Measurements from ENCODE around the gene ZMIZ1.

Gene ZMIZ1

DNA sequence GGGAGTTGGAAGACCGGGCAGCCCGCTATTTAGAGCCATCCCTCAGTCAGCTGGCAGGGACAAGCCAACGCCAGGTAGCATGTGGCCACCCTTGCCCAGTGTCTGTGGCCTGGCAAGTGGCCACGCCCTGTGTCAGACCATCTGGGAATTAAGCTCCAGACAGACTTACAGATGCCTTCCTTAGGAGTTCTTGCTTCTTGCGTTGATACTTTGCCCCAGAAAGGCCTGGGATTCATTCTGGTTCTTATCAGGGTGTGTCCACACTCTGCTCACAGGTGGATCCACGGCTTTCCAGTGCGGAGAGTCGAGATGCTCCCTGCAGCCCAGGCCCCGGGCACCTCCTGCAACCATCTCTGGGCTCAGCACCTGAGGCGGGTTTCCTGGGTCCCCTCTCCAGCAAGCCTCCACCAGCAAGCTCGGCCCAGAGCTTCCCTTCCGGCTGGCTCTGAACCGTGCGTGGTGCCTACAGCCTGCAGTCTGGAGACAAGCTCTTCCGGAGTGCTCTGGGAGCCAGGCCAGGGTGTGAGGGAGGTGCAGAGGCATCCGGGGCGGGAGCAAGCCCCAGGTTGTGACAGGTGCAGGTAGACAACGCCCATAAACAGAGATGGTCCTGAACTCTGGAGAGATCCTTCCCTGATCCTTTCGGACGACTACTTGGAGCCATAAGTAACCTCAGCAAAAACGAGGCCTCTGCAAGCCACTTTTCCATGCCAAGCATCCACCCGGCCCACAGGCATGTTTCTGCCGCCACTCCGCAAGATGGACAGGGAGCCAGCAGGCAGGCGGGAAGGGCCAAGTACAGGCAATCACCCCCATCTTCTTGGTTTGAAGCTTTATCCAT, 246.2 kb downstream of the ZMIZ1 start:
- no peak for DNase-seq

DNA sequence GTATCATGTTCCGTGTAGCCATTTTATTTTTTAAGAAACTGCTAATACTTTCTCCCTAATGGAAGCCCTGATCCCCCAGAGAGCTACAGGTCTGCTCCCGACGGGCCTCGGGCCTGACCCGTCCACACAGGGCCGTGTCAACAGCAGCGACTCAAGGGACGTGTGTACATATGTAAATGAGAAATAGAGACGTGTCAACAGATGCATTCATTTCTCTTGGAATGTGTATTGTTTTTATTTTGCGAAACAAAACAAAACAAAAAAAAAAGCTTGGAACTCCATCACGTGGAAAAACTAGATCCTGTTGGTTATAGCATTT, 246.8 kb downstream of the ZMIZ1 start:
- no peak for DNase-seq

DNA sequence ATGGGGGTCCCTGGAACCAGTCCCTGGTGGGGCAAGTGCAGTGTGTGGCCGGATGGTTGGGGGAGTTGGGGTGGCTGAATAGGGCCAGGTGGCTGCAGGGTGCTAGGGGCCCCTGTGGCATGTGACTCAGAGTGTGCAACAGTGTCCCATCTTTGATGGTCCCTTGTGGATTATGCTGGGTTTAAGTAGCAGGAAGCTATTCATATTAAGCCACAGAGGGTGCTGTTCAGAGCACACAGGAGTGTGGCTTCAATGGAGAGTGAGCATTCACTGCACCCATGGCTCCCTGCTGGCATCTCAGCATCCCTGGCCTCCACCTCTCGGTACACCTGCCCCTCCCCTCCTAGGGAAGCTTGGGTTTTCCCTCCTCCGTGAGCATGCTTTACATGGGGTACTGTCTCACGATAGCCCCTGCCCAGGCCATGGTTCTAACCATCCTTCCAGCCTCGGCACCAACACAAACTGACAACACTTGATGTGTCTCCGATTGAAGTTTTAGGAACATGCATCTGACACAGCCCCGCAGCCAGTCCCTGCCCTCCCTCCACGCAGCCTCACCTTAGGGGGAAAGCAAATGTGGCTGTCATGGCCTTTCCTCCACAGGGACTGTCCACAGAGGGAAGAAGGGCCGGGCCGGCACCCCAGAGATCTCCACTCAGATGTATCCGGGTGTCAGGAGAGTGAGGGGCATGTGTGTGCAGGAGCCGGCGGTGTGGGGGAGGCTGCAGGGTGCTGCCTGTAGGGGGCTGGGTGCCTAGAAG, 248.1 kb downstream of the ZMIZ1 start:
- DNase-seq = no peak

DNA sequence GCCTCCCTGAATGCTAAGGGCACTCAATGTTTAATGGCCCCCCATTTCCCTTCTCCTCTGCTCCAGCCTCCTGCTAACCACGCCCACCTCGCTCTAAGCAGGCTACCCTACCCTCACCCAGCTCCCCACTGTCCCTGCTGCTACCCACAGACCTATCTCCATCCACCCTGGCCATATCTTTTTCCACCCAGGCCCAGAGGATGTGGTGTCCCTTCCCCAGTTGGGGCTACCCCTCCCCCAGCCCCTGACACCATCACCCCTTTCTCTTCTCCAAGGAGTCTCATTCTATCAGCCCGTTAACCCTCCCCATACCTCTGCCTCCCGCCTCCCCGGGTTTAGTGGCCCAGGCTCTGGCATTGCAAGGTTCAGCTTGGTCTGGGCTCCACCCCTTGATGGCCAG, 249.6 kb downstream of the ZMIZ1 start:
- DNase-seq = no peak

DNA sequence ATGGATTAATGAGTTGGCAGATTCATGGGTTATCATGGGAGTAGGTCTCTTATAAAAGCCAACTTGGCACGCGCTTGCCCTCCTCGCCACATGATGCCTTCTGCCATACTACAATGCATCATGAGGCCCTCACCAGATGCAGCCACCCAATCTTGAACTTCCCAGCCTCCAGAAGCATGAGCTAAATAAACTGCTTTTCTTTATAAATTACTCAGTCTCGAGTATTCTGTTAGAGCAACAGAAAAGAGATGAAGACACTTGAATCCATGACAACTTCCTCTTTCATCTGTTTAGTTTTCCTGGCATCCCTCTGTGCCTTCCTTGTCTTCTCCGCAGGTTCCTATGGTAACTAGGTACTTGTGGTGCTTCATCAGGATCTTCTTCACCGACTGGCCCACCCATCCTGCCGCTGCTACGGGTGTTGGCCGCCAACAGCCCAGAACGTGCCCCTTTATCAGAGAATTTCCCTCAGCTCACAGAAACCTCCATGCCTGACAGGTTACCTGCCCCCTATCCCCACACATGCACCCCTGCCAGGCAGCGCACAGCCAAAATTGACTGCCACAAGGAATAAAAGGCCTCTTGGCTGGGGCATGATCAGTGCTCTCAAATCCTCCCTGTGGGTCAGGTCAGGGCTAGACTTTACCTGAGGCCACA, 250.5 kb downstream of the ZMIZ1 start:
- no peak for DNase-seq

DNA sequence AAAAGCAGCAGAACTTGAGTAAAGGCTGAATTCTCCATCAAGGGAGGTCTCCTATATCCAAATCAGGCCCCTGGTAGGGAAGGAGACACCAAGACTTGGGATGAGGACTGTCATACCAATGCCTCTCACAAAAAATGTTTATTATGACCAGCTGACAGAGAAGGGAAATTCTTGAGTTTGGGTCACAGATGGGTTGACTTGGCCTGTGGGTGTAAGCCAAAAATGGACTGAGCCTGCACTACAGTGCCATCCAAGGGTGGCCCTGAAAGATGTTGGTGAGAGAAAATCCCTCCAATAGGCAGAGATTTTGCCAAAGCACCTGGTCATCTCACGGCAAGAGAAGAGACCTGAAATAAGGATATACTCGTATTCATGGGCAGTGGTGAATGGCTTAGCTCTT, 251.6 kb downstream of the ZMIZ1 start:
- no peak for DNase-seq

DNA sequence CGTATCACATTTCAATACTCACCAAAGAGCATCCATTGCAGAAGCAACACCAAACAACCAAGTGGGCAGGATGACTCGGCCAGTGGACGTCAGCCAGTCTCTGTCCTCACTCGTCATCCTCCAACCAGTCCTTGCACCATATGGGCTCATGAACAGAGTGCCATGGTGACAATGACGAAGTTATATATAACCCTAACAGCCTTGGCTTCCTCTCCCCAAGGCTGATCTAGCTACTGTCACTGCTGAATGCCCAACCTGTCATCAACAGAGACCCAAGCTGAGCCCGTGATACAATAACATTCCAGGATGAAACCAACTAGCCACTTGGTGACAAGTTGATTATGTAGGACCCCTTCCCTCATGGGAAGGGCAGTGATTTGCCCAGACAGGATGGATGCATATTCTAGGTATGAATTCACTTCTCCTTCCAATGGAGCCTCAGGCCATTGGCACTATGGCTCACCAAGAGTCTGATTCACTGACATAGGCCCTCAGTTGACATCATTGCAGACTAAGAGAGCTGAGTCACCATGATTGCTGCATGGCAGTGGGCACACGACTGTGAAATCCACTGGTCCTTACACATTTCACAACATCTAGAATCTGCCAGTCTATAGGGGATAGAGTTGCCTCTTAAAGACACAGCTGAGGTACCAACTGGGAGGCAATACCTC, 252.2 kb downstream of the ZMIZ1 start:
- DNase-seq = no peak

DNA sequence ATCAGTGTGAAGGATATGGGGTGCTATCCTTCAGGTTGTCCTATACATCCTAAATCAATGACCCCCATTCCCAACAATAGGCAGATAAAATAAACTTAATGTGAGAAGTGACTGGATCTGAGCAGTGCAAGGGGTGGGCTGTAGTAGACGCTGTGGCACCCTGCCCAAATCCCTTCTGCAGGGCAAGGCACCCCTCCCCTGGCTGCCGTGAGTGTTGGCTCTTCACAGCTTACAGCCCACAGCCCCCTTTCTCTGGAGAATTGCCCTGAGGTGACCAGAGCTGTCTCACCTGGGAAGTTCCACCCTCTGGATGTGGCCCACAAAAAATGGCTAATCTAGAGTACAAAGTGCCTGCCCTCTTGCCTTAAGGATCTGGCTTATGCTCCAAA, 252.7 kb downstream of the ZMIZ1 start:
- DNase-seq = no peak

DNA sequence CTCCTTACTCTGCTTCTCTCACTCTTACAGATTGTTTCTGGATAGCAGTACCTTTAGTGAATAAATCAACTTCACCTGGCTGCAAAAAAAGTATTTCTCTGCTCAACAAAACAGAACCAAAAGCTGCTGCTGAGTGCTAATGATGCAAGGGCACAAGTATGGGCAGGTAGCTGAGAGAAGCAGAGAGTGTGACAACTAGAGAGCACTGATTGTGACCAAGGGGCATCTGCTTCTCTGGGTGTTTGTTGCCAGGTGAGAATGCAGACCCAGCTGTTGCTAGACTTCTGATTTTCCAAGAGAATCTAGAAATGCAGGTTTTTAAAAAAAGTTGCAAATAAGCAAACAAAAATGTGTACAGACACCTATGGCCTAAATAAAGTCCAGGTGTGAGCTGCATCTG, 253.2 kb downstream of the ZMIZ1 start:
- DNase-seq = no peak

DNA sequence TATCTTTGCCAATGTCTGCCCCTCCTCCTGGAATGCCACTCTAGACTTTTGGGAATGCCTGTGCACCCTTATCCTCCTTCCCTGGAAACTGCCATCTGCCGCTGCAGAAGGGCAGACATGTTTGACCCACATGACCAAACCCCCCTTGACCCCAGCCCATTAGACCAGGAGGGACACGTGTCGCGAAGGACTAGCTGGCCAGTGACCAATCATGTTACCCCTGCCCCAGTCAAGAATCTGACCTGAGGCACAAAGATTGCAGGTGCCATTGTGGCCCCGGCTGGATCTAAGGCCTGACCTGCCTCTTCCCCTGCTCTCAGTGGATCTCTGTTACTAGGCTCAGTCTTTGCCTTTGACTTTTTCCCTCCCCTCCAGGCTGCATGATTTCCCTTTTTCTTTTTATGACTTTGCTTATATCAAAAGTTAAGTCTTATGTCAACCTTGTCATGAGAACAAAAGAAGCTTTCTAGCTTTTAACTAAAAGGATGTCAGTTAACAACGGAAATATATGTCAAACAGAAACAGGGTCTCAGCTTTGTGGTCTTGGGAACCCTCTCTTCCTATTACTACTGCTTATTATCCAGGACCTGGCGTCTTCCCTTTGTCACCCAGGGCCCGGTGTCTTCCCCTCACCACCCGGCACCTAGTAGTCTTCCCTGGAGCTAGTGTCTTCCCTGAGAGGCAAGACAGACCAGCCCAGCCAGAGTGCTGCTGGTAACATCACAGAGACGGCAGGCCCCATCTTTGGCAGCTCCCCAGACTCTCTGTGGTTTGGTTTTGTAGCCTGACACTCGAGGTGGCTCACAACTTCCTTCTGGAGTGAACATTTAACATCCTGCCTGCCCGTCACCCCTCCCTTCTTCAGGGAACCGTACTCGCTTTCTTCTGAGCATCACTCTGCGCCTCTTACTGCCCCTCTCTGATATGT, 254.1 kb downstream of the ZMIZ1 start:
- DNase-seq = peak; percentile 92

DNA sequence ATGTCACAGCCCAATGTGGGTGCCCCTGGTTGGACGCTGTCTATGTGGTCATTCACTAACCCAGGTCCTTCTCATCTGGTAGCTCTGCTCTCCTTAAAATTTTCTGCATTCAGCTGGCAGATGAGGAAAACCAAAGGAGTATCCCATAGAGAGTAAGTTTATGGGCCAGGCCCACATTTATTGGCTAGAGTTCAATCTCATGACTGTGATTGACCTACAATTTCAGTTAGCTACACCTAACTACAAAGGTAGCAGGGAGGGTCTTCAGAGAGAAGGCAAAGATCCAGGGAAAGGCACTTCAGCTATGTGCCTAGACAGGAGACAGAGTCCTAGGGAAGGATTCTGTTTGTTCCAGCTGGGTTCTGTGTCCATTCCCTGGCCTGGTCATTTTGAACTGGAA, 254.8 kb downstream of the ZMIZ1 start:
- no peak for DNase-seq

DNA sequence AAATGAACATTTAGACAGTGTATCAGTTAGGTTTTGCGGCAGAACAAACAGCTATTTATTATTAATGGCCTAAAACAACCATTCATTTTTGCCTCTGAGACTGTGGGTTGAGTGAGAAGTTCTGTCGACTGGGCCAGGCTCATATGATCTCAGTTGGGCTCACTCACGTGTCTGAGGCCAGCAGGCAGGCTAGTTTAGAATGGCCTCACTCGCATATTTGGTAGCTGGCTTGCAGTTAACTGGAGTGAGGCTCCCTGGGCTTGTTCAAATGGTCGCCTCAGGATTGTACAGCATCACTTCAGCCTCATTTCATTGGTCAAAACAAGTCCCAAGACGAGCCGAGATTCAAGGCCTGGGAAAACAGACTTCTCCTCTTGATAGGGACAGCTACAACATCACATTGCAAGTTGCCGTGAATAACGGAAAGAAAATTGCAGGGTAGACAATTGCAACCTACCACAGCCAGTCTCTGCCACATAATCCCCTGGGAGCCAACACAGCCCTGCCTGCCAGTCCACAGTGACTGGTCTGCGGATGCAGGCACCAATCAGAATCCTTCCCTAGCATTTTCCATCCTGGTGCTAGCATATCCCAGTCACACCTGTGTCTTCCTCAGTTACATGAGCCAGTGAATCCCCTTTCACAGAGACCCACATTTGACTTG, 255.4 kb downstream of the ZMIZ1 start:
- DNase-seq = no peak

DNA sequence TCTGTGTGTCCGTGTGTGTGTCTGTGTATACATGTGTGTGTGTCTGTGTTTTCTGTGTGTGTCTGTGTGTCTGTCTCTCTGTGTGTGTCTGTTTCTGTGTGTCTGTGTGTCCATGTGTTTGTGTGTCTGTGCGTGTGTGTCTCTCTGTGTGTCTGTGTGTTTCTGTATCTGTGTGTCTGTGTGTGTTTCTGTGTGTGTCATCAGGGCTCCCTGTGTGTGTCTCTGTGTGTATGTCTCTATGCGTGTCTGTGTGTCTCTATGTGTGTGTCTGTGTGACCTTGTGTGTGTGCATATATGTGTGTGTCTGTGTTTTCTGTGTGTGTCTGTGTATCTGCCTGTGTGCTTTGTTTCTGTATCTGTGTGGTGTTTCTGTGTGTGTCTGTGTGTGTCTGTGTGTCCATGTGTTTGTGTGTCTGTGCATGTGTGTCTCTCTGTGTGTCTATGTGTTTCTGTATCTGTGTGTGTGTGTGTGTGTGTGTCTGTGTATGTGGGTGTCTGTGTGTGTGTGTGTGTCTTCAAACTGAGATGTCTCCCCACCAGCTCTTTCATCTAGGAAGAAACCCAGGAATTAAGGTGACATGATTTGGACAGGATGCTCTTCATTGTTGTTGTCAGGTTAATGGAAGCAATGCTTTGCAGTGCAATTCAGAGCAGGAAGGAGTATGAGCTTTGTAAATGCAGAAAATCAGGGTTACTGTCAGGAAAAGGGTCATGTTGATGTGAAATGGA, 257.8 kb downstream of the ZMIZ1 start:
- DNase-seq = no peak

DNA sequence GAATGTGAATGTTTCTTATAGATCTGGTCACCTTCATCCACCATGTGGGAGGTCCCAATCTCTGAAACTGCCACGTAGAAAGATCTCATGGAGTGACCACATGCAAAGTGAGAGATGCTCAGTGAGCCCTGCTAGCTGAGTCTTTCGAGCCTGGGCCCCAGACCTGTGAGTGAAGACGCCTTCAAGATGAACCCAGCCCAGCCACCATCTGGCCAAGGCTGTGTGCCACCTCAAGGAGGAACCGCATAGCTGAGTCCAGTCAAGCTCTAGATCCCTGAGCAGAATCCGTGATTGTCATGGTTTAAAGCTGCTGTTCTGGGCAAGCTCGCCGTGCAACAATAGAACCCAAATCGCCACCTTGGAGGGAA, 258.3 kb downstream of the ZMIZ1 start:
- no peak for DNase-seq

DNA sequence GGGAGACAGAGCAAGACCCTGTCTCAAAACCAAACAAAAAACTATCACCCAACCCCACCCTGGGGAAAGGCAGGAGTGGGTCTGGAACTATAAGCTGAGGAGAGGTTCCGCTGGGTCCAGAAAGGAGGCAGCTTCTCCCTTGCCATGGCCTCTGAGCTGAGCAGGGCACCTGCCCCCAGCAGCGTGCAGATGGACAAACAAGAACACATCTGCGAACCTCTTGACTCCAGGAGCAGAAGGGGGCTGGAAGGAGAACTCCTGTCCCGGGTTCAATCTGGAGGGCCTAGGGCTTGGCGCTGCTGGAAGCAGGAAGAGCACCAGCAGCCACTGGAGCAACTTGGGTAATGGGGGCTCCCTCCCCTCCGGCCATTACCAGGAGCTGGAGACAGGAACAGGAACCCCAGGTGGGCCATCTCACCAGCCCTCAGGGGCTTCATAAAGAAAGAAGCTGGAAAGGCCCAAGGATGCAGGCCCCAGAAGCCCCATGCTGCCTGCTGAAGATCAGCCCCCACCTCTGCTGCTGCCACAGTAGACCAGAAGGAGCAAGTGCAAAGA, 259.5 kb downstream of the ZMIZ1 start:
- DNase-seq = no peak

DNA sequence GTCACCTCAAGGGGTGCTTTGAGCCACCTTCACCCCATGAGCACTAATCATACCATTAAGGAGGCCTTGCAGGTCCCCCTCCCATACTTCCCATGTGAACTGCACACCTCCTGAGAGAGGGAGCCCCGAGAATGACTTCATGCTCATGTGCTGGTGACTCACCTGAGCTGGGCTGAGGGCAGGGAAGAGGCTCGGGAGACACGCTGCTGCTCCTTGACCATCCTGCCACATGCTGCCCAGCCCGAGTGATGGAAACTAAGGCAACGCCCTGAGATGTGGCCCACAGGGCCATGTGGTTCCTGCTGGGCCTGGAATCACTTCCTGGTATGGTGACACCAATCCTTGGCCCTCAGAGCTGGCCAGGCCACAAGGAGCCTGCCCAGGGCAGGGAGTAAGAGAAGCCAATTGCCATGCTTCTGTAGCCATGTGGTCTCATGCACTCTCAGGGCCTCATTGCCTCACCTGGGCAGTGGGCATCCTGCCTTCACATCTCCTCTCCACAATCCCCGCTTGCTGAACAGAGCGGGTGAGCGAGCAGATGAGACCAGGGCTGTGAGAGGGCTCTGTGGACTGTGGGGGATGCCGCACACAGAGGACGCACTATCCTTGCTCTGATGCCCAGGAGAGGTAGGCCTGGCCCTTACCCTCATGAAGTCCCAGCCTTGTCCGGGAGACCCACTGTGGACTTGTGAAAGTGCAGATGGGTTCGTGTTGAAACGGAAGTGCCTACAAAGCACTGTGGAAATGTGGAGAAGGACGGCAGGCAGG, 260.2 kb downstream of the ZMIZ1 start:
- DNase-seq = no peak

DNA sequence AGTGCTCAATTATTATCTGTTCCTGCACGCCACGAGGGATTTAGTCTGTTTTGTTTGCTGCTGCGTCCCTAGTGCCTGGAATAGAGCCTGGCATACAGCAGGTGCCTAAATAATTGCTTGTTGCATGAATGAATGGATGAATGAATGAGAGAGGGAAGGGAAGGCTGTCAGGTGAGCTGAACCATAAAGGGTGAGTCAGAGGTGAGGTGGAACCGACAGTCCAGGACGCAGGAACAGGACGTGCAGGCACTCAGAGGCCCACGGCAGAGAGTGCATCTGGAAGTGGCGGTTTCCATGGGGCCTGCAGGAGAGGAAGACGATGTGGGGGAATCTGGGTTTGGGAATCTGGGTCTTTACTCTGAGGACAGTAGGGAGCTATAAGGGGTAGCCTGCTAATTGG, 260.8 kb downstream of the ZMIZ1 start:
- no peak for DNase-seq

DNA sequence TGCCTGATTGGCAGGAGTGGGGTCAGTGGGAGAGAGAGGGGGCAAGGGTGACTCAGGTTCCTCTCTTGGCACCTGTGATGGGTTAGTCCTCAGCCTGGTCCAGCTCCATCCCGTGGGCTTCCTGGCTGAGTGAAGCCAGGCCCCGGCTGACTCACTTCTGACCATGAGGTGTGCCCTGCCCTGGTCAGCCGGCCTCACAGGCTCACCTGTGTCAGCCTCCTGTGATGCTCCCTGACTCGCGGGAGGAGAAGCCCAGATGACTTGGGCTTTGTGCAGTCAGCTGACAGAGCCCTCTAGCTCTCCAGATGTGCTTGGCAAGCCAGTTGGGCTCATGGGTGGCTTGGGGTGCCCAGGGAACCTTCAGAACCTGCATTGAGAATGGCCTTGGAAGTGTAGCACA, 262.5 kb downstream of the ZMIZ1 start:
- DNase-seq = no peak

DNA sequence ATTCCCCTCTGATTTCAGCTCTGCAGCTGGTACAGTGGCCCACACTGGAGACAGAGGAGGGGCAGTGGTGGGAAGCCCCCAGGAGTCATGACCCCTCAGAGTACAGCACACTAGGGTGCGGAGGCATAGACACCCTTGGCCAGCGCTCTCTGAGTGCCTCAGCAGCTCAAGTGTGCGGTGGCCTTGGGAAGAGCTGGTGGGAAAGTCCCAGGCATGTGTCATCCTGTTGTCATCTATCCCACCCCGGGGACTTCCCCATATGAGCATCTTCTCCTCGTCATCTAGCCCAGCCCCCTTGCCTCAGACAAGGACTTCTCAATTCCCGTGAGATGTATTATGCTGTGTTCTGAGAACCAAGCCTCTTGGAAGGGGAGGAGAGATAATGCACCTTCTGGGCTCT, 262.9 kb downstream of the ZMIZ1 start:
- no peak for DNase-seq
